ENCODE measurements around the gene ZNF281.

DNA sequence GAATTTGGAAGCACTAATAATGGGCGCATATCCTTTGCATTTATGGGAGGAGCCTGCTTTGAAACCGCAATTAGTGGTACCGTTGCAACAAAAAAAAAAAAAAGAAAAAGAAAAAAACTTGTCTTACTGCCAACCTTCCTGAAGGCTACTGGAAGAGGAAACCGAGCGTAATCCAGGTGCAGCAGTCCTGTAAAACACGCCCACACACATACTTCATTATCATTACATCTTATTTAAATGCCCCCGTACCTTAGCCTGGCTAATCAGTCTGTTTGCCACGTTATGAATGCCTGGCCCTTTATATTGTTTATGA, 686 bp upstream of the ZNF281 start:
- TF ChIP-seq, protein P1, sequence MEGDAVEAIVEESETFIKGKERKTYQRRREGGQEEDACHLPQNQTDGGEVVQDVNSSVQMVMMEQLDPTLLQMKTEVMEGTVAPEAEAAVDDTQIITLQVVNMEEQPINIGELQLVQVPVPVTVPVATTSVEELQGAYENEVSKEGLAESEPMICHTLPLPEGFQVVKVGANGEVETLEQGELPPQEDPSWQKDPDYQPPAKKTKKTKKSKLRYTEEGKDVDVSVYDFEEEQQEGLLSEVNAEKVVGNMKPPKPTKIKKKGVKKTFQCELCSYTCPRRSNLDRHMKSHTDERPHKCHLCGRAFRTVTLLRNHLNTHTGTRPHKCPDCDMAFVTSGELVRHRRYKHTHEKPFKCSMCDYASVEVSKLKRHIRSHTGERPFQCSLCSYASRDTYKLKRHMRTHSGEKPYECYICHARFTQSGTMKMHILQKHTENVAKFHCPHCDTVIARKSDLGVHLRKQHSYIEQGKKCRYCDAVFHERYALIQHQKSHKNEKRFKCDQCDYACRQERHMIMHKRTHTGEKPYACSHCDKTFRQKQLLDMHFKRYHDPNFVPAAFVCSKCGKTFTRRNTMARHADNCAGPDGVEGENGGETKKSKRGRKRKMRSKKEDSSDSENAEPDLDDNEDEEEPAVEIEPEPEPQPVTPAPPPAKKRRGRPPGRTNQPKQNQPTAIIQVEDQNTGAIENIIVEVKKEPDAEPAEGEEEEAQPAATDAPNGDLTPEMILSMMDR (IDR thresholded peaks at IDR 0.05) = no peak
- no peak for TF ChIP-seq POLR2A (IDR thresholded peaks at IDR 0.05)
